WTC11 (cell line): ENCODE data around the gene MT1G. TPM values are rescaled to one million over a fixed set of nuclear protein-coding genes. Genes with fewer than 3 reads are reported as not detected.

Experiments used
- ATAC-seq: fragments of 200-7000 bp; cut with Tn5 transposase; 2 replicates; pipeline ENCODE4 v1.10.0; 2021; ENCODE audit warnings: mild to moderate bottlenecking, moderate library complexity
- CTCF ChIA-PET: fragments of 300-600 bp; sonication (Branson Sonifier 250); formaldehyde crosslinking; loops from one replicate; lab custom pipeline; 2021; ENCODE audit warnings: antibody characterized with exemption; lab: Charles Lee
- POLR2A ChIA-PET: fragments of 350-600 bp; sonication (Branson Sonifier 250); formaldehyde crosslinking; loops from one replicate; lab custom pipeline; 2021; ENCODE audit warnings: antibody characterized with exemption; lab: Charles Lee
- DNase-seq: peaks from one replicate; pipeline ENCODE4 v3.0.0; 2021; ENCODE audit warnings: low spot score
- H3K27ac Mint-ChIP-seq: 2 replicates; pipeline ENCODE4 v1.8.0; 2021; ENCODE audit warnings: mixed read lengths
- H3K27me3 Mint-ChIP-seq: 2 replicates; pipeline ENCODE4 v1.8.0; 2021; ENCODE audit warnings: low read depth, mild to moderate bottlenecking, moderate library complexity, mixed read lengths
- H3K36me3 Mint-ChIP-seq: 2 replicates; pipeline ENCODE4 v1.8.0; 2021; ENCODE audit warnings: mixed read lengths
- H3K4me1 Mint-ChIP-seq: 2 replicates; pipeline ENCODE4 v1.8.0; 2022; ENCODE audit warnings: mixed read lengths
- H3K4me3 Mint-ChIP-seq: 2 replicates; pipeline ENCODE4 v1.8.0; 2021; ENCODE audit warnings: mild to moderate bottlenecking, moderate library complexity, mixed read lengths
- H3K9me3 Mint-ChIP-seq: 2 replicates; pipeline ENCODE4 v1.8.0; 2021; ENCODE audit warnings: mixed read lengths
- AFF4 ChIP-seq: sonication (generic); formaldehyde crosslinking; IDR thresholded peaks from 2 replicates; pipeline ENCODE4 v1.8.1; 2023; ENCODE audit warnings: mild to moderate bottlenecking, missing genetic modification reagents, borderline replicate concordance
- AR ChIP-seq: fragments of 250-450 bp; sonication (Bioruptor Pico); IDR thresholded peaks from 2 replicates; pipeline ENCODE4 v1.9.0; 2021; ENCODE audit warnings: mild to moderate bottlenecking
- CBFB ChIP-seq: sonication (generic); formaldehyde crosslinking; IDR thresholded peaks from 2 replicates; pipeline ENCODE4 v1.8.1; 2022; ENCODE audit warnings: mild to moderate bottlenecking, low read depth, missing genetic modification reagents
- CDX4 ChIP-seq: fragments of 250-450 bp; sonication (Bioruptor Pico); IDR thresholded peaks from 2 replicates; pipeline ENCODE4 v1.9.0; 2021; ENCODE audit warnings: moderate library complexity, mild to moderate bottlenecking, inconsistent platforms, borderline replicate concordance
- CREB1 ChIP-seq: sonication (generic); formaldehyde crosslinking; IDR thresholded peaks from 2 replicates; pipeline ENCODE4 v1.8.0; 2023; ENCODE audit warnings: mild to moderate bottlenecking, missing genetic modification reagents
- CREM ChIP-seq: sonication (generic); formaldehyde crosslinking; IDR thresholded peaks from 2 replicates; pipeline ENCODE4 v1.8.1; 2022; ENCODE audit warnings: mild to moderate bottlenecking, missing genetic modification reagents, moderate library complexity
- E2F4 ChIP-seq: sonication (generic); formaldehyde crosslinking; IDR thresholded peaks from 2 replicates; pipeline ENCODE4 v1.8.1; 2022; ENCODE audit warnings: low read depth, mild to moderate bottlenecking, moderate library complexity, missing genetic modification reagents, borderline replicate concordance
- ERG ChIP-seq: fragments of 250-450 bp; sonication (Bioruptor Pico); IDR thresholded peaks from 2 replicates; pipeline ENCODE4 v1.8.0; 2021; ENCODE audit warnings: mild to moderate bottlenecking
- FOXJ3 ChIP-seq: sonication (generic); formaldehyde crosslinking; IDR thresholded peaks from 2 replicates; pipeline ENCODE4 v1.9.0; 2021; ENCODE audit warnings: missing genetic modification reagents, mild to moderate bottlenecking, borderline replicate concordance
- FOXP4 ChIP-seq: sonication (generic); formaldehyde crosslinking; IDR thresholded peaks from 2 replicates; pipeline ENCODE4 v1.8.0; 2022; ENCODE audit warnings: mild to moderate bottlenecking, missing genetic modification reagents
- HMGA2 ChIP-seq: fragments of 250-450 bp; sonication (Bioruptor Pico); IDR thresholded peaks from 2 replicates; pipeline ENCODE4 v1.4.0; 2021; ENCODE audit warnings: mild to moderate bottlenecking, moderate library complexity
- IRF1 ChIP-seq: sonication (generic); formaldehyde crosslinking; IDR thresholded peaks from 2 replicates; pipeline ENCODE4 v1.8.0; 2023; ENCODE audit warnings: missing genetic modification reagents
- JUN ChIP-seq: sonication (generic); formaldehyde crosslinking; IDR thresholded peaks from 2 replicates; pipeline ENCODE4 v1.8.0; 2023; ENCODE audit warnings: mild to moderate bottlenecking, missing genetic modification reagents
- NR1H2 ChIP-seq: sonication (generic); formaldehyde crosslinking; IDR thresholded peaks from 2 replicates; pipeline ENCODE4 v1.9.0; 2021; ENCODE audit warnings: mild to moderate bottlenecking, moderate library complexity, missing genetic modification reagents
- OVOL2 ChIP-seq: fragments of 250-450 bp; sonication (Bioruptor Pico); IDR thresholded peaks from 2 replicates; pipeline ENCODE4 v1.9.0; 2021; ENCODE audit warnings: mild to moderate bottlenecking, borderline replicate concordance
- TEAD1 ChIP-seq: sonication (generic); formaldehyde crosslinking; IDR thresholded peaks from 2 replicates; pipeline ENCODE4 v1.8.0; 2022; ENCODE audit warnings: mild to moderate bottlenecking, missing genetic modification reagents
- TP53 ChIP-seq: sonication (generic); formaldehyde crosslinking; IDR thresholded peaks from 2 replicates; pipeline ENCODE4 v1.8.1; 2023; ENCODE audit warnings: mild to moderate bottlenecking, missing genetic modification reagents
- USF1 ChIP-seq: sonication (generic); formaldehyde crosslinking; IDR thresholded peaks from 2 replicates; pipeline ENCODE4 v1.8.0; 2022; ENCODE audit warnings: mild to moderate bottlenecking, missing genetic modification reagents
- ZNF138 ChIP-seq: sonication (generic); formaldehyde crosslinking; conservative IDR thresholded peaks from 2 replicates; pipeline ENCODE4 v1.8.1; 2022; ENCODE audit warnings: mild to moderate bottlenecking, moderate library complexity, missing genetic modification reagents
- ZNF263 ChIP-seq: sonication (generic); formaldehyde crosslinking; IDR thresholded peaks from 2 replicates; pipeline ENCODE4 v1.8.1; 2022; ENCODE audit warnings: low read depth, mild to moderate bottlenecking, moderate library complexity, missing genetic modification reagents
- total RNA-seq: library from RNA; stranded (reverse); gene quantifications from 3 replicates; pipeline ENCODE4 v1.2.3, GENCODE V29; 2021

The MT1G gene
- total RNA-seq, 1 experiment from 2014 or later = 333 TPM

GRCh38 chr16:56651586-56651985 lies 16.3 kb downstream of the MT1G start, which contains the start of gene MT1B:
Gene MT1B (plus strand): TSS chr16:56651886. CDS start chr16:56651954, 68 bp downstream.
- Mint-ChIP-seq H3K4me3 (no peak within 1 kb of the TSS), H3K27ac (no peak within 1 kb of the TSS), H3K4me1 (0 out of 2 replicates have a peak, but pooled peaks cover 5% of the 10 kb centered on the region), H3K36me3 (no peaks in the 10 kb centered on the region), H3K27me3 (peaks cover 91% of the 10 kb centered on the region), H3K9me3 (no peaks in the 10 kb centered on the region)
- POLR2A ChIA-PET = no interaction called here
- TF ChIP-seq AR = no peak
- TF ChIP-seq ZNF138 (CRISPR knock-in tag) = no peak
- no peak for DNase-seq
- CTCF ChIA-PET = interaction anchor here (1.6 kb wide), 1 partner anchor 8 kb away, joined by 3 read pairs; no protein-coding TSS in a partner anchor
- no peak for ATAC-seq

GRCh38 chr16:56649820-56650219 lies 18.0 kb downstream of the MT1G start:
- POLR2A ChIA-PET = no interaction called here
- no peak overlapping the region for H3K27ac Mint-ChIP-seq
- CTCF ChIA-PET = interaction anchor here (1.4 kb wide), 1 partner anchor 8 kb away, joined by 3 read pairs; the partner anchor contains the start of gene MT1F
- H3K27me3 Mint-ChIP-seq = peaks cover 94% of the 10 kb centered on the region
- H3K9me3 Mint-ChIP-seq = no peaks in the 10 kb centered on the region
- H3K4me1 Mint-ChIP-seq = 0 out of 2 replicates have a peak, but pooled peaks cover 5% of the 10 kb centered on the region
- DNase-seq = no peak
- H3K4me3 Mint-ChIP-seq = no peak overlapping the region
- H3K36me3 Mint-ChIP-seq = no peaks in the 10 kb centered on the region
- no peak for ATAC-seq
- no peak for TF ChIP-seq IRF1 (CRISPR knock-in tag)
- no peak for TF ChIP-seq FOXJ3 (CRISPR knock-in tag)
- TF ChIP-seq CREM (CRISPR knock-in tag) = no peak
- no peak for TF ChIP-seq ZNF263 (CRISPR knock-in tag)
- TF ChIP-seq CDX4 = no peak
- TF ChIP-seq CBFB = no peak
- TF ChIP-seq TEAD1 (CRISPR knock-in tag) = no peak
- TF ChIP-seq FOXP4 (CRISPR knock-in tag) = no peak
- TF ChIP-seq NR1H2 (CRISPR knock-in tag) = no peak
- TF ChIP-seq HMGA2 (CRISPR knock-in tag) = no peak
- TF ChIP-seq AFF4 (CRISPR knock-in tag) = no peak
- no peak for TF ChIP-seq JUN (CRISPR knock-in tag)
- TF ChIP-seq USF1 (CRISPR knock-in tag) = no peak
- no peak for TF ChIP-seq ERG (CRISPR knock-in tag)
- TF ChIP-seq E2F4 = no peak
- no peak for TF ChIP-seq OVOL2 (CRISPR knock-in tag)
- TF ChIP-seq CREB1 = no peak
- no peak for TF ChIP-seq TP53 (CRISPR knock-in tag)
